22Rv1 (cell line): ENCODE data around the gene TRIM45.

ENCODE experiments used
- ZFX ChIP-seq: fragments of 450-650 bp; IDR thresholded peaks from 2 replicates; pipeline ENCODE4 v1.6.1; 2017; ENCODE audit warnings: antibody characterized with exemption, borderline replicate concordance
- TF ChIP-seq, protein P1 (sequence below): fragments of 450-650 bp; IDR thresholded peaks from 2 replicates; pipeline ENCODE4 v1.5.1; 2017; ENCODE audit warnings: mild to moderate bottlenecking

DNA sequence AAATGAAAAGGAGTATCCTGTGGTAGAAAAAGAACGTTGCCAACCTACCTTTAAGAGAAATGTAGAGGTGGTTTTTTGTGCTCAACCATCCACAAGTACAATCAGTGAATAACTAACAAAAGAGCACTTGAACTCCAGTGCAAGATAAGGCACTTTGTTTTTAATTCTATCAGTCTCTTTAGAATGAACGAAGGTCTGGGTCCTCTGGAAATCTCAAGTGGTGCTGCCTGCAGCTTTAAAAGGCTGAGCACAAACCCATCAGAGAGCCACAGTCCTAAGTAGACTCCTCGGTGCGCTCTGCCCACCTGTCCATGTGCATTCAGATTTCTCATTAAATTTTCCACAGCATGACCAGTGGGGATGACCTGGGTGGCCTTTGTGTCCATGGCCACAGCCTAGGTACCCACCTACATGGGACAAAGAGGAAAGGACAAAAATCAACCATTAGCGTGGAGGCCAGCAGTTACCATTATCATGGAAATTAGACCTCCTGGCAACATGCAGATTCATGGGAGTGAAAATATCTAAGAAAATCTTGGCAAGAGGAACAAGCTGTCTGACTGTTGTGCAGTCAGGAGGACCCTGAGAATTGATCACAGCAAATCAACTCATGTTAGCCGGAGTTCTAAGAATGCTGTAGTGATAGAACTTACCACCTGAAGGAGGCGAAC is 9.4 kb downstream of the TRIM45 start:
- TF ChIP-seq, protein P1, sequence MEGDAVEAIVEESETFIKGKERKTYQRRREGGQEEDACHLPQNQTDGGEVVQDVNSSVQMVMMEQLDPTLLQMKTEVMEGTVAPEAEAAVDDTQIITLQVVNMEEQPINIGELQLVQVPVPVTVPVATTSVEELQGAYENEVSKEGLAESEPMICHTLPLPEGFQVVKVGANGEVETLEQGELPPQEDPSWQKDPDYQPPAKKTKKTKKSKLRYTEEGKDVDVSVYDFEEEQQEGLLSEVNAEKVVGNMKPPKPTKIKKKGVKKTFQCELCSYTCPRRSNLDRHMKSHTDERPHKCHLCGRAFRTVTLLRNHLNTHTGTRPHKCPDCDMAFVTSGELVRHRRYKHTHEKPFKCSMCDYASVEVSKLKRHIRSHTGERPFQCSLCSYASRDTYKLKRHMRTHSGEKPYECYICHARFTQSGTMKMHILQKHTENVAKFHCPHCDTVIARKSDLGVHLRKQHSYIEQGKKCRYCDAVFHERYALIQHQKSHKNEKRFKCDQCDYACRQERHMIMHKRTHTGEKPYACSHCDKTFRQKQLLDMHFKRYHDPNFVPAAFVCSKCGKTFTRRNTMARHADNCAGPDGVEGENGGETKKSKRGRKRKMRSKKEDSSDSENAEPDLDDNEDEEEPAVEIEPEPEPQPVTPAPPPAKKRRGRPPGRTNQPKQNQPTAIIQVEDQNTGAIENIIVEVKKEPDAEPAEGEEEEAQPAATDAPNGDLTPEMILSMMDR = no peak
- TF ChIP-seq ZFX = no peak
